22Rv1 (cell line): ENCODE results near the gene CACUL1.
"Not testable (repeated sequence)": the region's sequence is repeated elsewhere in the genome, so short reads cannot be mapped to it uniquely, and the experiment has no call there.

ENCODE experiments used
- H3K27ac ChIP-seq: fragments of 450-650 bp; 2 replicates; pipeline ENCODE4 v1.5.1; 2017
- ZFX ChIP-seq: fragments of 450-650 bp; IDR thresholded peaks from 2 replicates; pipeline ENCODE4 v1.6.1; 2017; ENCODE audit warnings: antibody characterized with exemption, borderline replicate concordance
- TF ChIP-seq, protein P1 (sequence below): fragments of 450-650 bp; IDR thresholded peaks from 2 replicates; pipeline ENCODE4 v1.5.1; 2017; ENCODE audit warnings: mild to moderate bottlenecking

The CACUL1 gene

DNA sequence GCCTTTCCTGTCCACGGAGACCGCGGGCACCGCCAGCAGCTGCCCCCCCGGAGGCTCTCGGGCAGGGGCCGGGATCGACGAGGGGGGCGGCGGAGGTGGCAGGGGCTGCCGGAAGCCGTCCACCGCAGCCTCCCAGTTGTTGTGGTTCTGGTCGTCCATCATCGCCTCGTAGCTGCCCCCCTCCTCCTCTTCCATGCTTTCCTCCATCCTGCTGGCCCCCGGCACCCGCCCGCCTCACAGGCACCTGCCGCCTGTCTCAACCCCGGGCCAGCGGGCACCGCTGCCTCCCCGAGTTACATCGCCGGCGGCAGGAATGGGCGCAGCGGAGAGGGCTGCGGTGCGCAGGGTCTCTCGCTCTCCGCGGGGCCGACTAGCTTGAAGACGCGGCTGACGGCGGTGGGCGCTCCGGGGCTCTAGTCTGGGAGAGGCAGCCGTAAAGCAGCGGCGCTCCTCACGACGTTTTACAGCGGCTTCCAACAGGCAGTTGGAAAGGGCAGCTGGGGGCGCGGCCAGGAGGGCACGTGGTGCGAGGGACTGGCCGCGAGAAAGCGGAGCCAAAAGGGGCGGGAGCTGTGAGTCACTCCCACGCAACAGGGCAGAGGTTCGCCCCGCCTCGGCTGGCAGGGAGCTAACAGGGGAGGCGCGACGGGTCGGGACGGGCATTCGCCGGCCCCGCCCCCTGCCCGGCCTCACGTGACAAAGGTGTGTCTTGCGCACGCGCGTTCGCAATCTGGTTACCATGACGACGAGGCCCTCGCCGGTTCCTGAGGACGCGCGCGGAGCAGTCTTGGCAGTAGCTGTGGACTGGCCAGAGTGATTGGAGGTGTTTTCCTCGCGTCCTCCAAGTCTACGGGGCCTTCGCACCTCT, at the start of gene CACUL1:
TSS of gene CACUL1 (minus strand) at position 415 of the 868 bp plus-strand sequence. CDS start at position 207, 208 bp downstream.
- peak within 1 kb of the TSS; percentile 54 for H3K27ac ChIP-seq
- TF ChIP-seq ZFX: no peak

- TF ChIP-seq, protein P1, sequence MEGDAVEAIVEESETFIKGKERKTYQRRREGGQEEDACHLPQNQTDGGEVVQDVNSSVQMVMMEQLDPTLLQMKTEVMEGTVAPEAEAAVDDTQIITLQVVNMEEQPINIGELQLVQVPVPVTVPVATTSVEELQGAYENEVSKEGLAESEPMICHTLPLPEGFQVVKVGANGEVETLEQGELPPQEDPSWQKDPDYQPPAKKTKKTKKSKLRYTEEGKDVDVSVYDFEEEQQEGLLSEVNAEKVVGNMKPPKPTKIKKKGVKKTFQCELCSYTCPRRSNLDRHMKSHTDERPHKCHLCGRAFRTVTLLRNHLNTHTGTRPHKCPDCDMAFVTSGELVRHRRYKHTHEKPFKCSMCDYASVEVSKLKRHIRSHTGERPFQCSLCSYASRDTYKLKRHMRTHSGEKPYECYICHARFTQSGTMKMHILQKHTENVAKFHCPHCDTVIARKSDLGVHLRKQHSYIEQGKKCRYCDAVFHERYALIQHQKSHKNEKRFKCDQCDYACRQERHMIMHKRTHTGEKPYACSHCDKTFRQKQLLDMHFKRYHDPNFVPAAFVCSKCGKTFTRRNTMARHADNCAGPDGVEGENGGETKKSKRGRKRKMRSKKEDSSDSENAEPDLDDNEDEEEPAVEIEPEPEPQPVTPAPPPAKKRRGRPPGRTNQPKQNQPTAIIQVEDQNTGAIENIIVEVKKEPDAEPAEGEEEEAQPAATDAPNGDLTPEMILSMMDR: no peak
- no peak for TF ChIP-seq ZFX
- no peak overlapping the region for H3K27ac ChIP-seq
These were observed 49.5 kb upstream of the CACUL1 start for GRCh38 chr10:118804262-118804773.

DNA sequence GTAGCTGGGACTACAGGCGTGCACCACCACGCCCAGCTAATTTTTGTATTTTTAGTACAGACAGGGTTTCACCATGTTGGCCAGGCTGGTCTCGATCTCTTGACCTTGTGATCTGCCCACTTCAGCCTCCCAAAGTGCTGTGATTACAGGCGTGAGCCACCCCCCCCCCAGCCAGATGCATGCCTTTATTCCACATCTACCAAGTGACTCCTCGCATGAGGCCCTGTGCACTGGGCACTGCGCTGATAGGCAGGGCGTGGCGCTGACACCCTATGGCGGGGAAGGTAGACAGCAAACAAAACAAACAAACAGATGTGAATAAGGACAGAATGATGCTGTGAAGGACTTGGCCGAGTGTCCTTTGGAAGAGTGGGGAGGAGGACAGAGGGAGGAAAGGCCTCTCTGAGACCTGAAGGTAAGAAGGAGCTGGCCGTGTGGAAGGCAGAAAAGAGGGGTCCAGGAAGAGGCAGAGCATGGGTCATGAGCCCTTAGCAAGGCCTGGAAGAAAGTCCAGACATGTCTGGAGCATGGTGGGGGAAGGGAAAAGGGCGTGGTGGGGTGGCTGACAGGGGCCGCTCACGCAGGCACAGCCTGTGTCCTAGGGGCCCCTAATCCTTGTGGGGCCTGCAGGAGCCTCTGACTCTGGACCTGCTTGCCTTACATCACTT, 47.5 kb upstream of the CACUL1 start:
- no peak for TF ChIP-seq ZFX
- TF ChIP-seq, protein P1: no peak
- no peak overlapping the region for H3K27ac ChIP-seq

GRCh38 chr10:118800920-118801319, 46.1 kb upstream of the CACUL1 start:
- H3K27ac ChIP-seq: no peak overlapping the region
- no peak for TF ChIP-seq ZFX
- TF ChIP-seq, protein P1: peak; percentile 55

DNA sequence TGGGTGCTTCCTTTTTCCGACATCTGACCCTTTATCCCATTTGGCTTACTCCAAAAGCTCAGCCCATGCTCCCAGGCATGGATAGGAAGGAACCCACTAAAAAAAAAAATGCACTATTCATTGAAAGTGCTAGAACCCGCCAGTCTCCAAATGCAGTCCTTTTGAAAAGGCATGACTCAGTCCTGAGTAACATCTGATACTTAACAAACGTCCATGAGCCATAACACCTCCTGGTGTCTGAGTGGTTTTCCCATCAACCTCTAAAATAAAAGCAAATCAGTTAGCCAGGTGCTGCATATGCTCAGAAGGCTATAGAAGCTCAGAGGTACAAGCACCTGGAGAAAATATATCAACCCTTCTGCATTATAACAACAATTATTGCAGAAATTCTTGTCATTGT, 45.0 kb upstream of the CACUL1 start:
- no peak for TF ChIP-seq ZFX
- TF ChIP-seq, protein P1: no peak
- no peak overlapping the region for H3K27ac ChIP-seq

GRCh38 chr10:118798231-118798662, 43.5 kb upstream of the CACUL1 start:
- no peak for TF ChIP-seq ZFX
- TF ChIP-seq, protein P1: no peak
- no peak overlapping the region for H3K27ac ChIP-seq

DNA sequence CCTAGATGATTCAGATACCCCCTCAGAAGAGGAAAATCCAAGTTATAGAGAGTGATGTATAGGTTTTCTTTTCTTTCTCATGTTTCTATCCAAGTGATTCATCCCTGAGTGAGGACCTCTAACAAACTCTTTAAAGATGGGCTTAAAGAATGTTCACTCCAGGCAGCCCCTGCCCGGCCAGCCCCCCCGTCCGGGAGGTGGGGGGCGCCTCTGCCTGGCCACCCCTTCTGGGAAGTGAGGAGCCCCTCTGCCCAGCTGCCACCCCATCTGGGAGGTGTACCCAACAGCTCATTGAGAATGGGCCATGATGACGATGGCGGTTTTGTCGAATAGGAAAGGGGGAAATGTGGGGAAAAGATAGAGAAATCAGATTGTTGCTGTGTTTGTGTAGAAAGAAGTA, 40.2 kb upstream of the CACUL1 start:
- not testable (repeated sequence) for H3K27ac ChIP-seq

DNA sequence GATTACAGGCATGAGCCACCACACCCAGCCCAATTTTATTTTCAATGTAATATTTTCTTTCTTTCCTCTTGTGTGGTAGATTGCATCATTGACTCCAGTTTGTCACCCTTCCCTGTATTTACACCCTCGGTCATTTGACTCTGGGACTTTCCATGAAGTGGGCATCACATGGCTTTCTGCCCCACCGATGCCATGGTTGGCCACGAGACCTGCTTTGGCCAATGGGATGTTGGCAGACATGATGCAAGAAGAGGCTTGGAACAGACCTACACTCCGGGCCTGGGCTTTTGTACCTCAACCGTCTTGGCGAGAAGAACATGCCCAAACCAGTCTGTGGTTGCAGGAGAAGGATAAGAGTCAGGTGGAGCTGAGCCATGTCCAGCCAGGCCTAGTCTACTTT, 38.8 kb upstream of the CACUL1 start:
- TF ChIP-seq, protein P1: no peak
- no peak for TF ChIP-seq ZFX
- no peak overlapping the region for H3K27ac ChIP-seq
